HepG2 (cell line): ENCODE measurements around the gene FAF2. TPM values are rescaled to one million over a fixed set of nuclear protein-coding genes. Genes with fewer than 3 reads are reported as not detected.

Experiments
- CBFB ChIP-seq: sonication (generic); formaldehyde crosslinking; IDR thresholded peaks from 2 replicates; pipeline ENCODE4 v1.4.0; 2020; ENCODE audit warnings: missing genetic modification reagents
- CHD4 ChIP-seq: fragments of 200-600 bp; sonication (generic); IDR thresholded peaks from 2 replicates; pipeline ENCODE4 v1.7.0; 2017; ENCODE audit warnings: mild to moderate bottlenecking, low read length, borderline replicate concordance
- HBP1 ChIP-seq: IDR thresholded peaks from 2 replicates; pipeline ENCODE4 v1.6.1; 2016; ENCODE audit warnings: low read depth, control low read depth
- HNRNPH1 ChIP-seq: fragments of 200-400 bp; formaldehyde crosslinking; optimal IDR thresholded peaks from 2 replicates; pipeline ENCODE3; 2017; ENCODE audit warnings: mild to moderate bottlenecking, low read depth, low read length
- HOXA7 ChIP-seq: sonication (generic); formaldehyde crosslinking; IDR thresholded peaks from 2 replicates; pipeline ENCODE4 v1.8.1; 2022; ENCODE audit warnings: mild to moderate bottlenecking, missing genetic modification reagents, moderate library complexity
- IKZF4 ChIP-seq: sonication (generic); formaldehyde crosslinking; IDR thresholded peaks from 2 replicates; pipeline ENCODE4 v1.5.1; 2020; ENCODE audit warnings: borderline replicate concordance, mild to moderate bottlenecking, low read depth, missing genetic modification reagents; ENCODE audit errors: not compliant biosample characterization
- MED13 ChIP-seq: sonication (generic); formaldehyde crosslinking; IDR thresholded peaks from 2 replicates; pipeline ENCODE4 v1.5.0; 2020; ENCODE audit warnings: missing genetic modification reagents
- RBAK ChIP-seq: sonication (generic); formaldehyde crosslinking; IDR thresholded peaks from 2 replicates; pipeline ENCODE4 v1.5.1; 2020; ENCODE audit warnings: mild to moderate bottlenecking, missing genetic modification reagents
- RBM39 ChIP-seq: fragments of 200-400 bp; formaldehyde crosslinking; IDR thresholded peaks from one replicate; pipeline ENCODE4 v1.6.1; 2018; ENCODE audit warnings: antibody characterized with exemption, mild to moderate bottlenecking, low read depth, low read length; ENCODE audit not compliant: poor library complexity, severe bottlenecking
- SATB2 ChIP-seq: sonication (generic); formaldehyde crosslinking; IDR thresholded peaks from 2 replicates; pipeline ENCODE4 v1.5.0; 2020; ENCODE audit warnings: missing genetic modification reagents
- STAG1 ChIP-seq: sonication (generic); formaldehyde crosslinking; IDR thresholded peaks from 2 replicates; pipeline ENCODE4 v1.4.0; 2020; ENCODE audit warnings: missing genetic modification reagents
- YEATS4 ChIP-seq: sonication (generic); formaldehyde crosslinking; IDR thresholded peaks from 2 replicates; pipeline ENCODE4 v1.4.0; 2020; ENCODE audit warnings: missing genetic modification reagents, borderline replicate concordance
- ZBTB20 ChIP-seq: sonication (generic); formaldehyde crosslinking; IDR thresholded peaks from 2 replicates; pipeline ENCODE4 v1.8.1; 2023; ENCODE audit warnings: missing genetic modification reagents, low read depth, mild to moderate bottlenecking, borderline replicate concordance
- ZFP91 ChIP-seq: sonication (generic); formaldehyde crosslinking; IDR thresholded peaks from 2 replicates; pipeline ENCODE4 v1.9.0; 2022; ENCODE audit warnings: missing genetic modification reagents, mild to moderate bottlenecking, borderline replicate concordance
- ZKSCAN8 ChIP-seq: IDR thresholded peaks from 2 replicates; pipeline ENCODE4 v1.6.1; 2016; ENCODE audit warnings: borderline replicate concordance, missing genetic modification reagents, missing compliant biosample characterization
- ZNF367 ChIP-seq: sonication (generic); formaldehyde crosslinking; IDR thresholded peaks from 2 replicates; pipeline ENCODE4 v1.4.0; 2020; ENCODE audit warnings: missing genetic modification reagents, borderline replicate concordance
- ZNF530 ChIP-seq: sonication (generic); formaldehyde crosslinking; IDR thresholded peaks from 2 replicates; pipeline ENCODE4 v1.5.0; 2020; ENCODE audit warnings: low read depth, mild to moderate bottlenecking, missing genetic modification reagents
- ZNF777 ChIP-seq: sonication (generic); formaldehyde crosslinking; IDR thresholded peaks from 2 replicates; pipeline ENCODE4 v1.4.0; 2020; ENCODE audit warnings: missing genetic modification reagents
- polyA plus RNA-seq, 8 experiments: library from polyadenylated mRNA; depleted of rRNA in 3 of 8; stranded (reverse) in 7 of 8; unstranded in 1 of 8; fragments of >200 nt; fragmentation: Illumina TruSeq in 4 of 8; extraction: Trizol in 4 of 8; gene quantifications; 2 replicates each; pipeline versions ENCODE4 v1.2.1 to v1.2.3, GENCODE V29; 2011 to 2016; ENCODE audit warnings: low read depth in 4 of 8, missing spikeins in 1 of 8, mixed read lengths in 1 of 8; ENCODE audit not compliant: insufficient read depth in 1 of 8
- total RNA-seq, 5 experiments: library from RNA; depleted of rRNA; stranded (reverse); fragments of >200 nt; fragmentation: Illumina TruSeq; extraction: Trizol; gene quantifications; 2 replicates each; pipeline ENCODE4 v1.2.3, GENCODE V29; 2016; ENCODE audit warnings: low read depth in 1 of 5
- TF ChIP-seq, protein P1 (sequence below): sonication (generic); formaldehyde crosslinking; conservative IDR thresholded peaks from 2 replicates; pipeline ENCODE4 v1.4.0; 2020; ENCODE audit warnings: mild to moderate bottlenecking, missing genetic modification reagents, moderate library complexity
- TF ChIP-seq, protein P2 (sequence below): sonication (generic); formaldehyde crosslinking; IDR thresholded peaks from 2 replicates; pipeline ENCODE4 v1.4.0; 2020; ENCODE audit warnings: mild to moderate bottlenecking, missing genetic modification reagents
- TF ChIP-seq, protein P3 (sequence below): sonication (generic); IDR thresholded peaks from 2 replicates; pipeline ENCODE4 v1.6.1; 2016; ENCODE audit warnings: low read depth, borderline replicate concordance

The FAF2 gene
- total and polyA plus RNA-seq, 2 of the 13 experiments (the other 11 are each of a cell fraction or from before 2014, with no cell fraction given) = 27.8 to 34.3 TPM

DNA sequence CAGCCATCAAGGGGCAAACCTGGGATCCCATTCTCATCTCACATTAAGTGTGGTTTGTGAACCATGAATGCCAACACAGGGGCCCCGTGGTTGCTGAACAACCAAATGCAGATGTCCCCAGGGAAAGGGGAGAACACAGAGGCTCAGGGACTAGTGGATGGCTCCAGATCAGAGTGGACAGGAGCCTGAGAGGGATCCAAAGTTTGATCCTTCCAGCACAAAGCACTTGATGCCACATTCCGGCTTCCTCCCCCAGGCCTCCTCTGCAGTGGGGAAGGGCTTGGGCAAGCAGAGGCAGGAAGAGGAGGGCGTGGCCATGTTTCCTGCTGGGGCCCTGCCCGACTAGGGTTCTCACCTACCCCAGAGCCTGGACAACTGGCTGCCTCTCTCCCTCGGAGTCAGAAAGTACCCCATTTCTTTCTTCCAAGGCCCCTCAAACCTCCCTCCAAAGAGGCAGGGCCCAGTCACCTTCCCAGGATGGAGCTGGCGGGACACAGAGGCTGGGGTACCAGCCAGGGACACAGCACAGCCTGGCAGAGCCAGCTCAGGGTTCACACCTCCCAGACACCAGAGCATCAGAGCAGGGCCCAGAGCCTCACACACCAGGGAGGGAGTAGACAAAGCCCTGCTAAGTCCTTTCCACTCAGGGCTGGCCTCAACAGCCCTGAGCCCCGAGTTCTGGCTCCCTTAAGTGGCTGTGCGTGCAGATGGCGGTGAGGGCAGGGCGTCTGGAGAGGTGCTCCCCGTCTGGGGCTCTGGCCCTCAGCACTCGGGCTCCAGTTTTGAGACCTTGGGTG is 93.4 kb downstream of the FAF2 start (continued):
- TF ChIP-seq, protein P1, sequence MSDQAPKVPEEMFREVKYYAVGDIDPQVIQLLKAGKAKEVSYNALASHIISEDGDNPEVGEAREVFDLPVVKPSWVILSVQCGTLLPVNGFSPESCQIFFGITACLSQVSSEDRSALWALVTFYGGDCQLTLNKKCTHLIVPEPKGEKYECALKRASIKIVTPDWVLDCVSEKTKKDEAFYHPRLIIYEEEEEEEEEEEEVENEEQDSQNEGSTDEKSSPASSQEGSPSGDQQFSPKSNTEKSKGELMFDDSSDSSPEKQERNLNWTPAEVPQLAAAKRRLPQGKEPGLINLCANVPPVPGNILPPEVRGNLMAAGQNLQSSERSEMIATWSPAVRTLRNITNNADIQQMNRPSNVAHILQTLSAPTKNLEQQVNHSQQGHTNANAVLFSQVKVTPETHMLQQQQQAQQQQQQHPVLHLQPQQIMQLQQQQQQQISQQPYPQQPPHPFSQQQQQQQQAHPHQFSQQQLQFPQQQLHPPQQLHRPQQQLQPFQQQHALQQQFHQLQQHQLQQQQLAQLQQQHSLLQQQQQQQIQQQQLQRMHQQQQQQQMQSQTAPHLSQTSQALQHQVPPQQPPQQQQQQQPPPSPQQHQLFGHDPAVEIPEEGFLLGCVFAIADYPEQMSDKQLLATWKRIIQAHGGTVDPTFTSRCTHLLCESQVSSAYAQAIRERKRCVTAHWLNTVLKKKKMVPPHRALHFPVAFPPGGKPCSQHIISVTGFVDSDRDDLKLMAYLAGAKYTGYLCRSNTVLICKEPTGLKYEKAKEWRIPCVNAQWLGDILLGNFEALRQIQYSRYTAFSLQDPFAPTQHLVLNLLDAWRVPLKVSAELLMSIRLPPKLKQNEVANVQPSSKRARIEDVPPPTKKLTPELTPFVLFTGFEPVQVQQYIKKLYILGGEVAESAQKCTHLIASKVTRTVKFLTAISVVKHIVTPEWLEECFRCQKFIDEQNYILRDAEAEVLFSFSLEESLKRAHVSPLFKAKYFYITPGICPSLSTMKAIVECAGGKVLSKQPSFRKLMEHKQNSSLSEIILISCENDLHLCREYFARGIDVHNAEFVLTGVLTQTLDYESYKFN (CRISPR knock-in tag) = 0 out of 2 replicates have a peak, but pooled peaks have one; percentile 18
- TF ChIP-seq RBAK (CRISPR knock-in tag) = no peak
- TF ChIP-seq HNRNPH1 = no peak
- no peak for TF ChIP-seq CHD4
- 0 out of 2 replicates have a peak, but pooled peaks have one; percentile 49 for TF ChIP-seq ZFP91 (CRISPR knock-in tag)
- no peak for TF ChIP-seq ZBTB20 (CRISPR knock-in tag)
- TF ChIP-seq HOXA7 (CRISPR knock-in tag) = no peak
- no peak for TF ChIP-seq ZKSCAN8
- TF ChIP-seq ZNF367 (CRISPR knock-in tag) = no peak; the same call in 1 of the 2 replicates
- TF ChIP-seq HBP1 = 0 out of 2 replicates have a peak, but pooled peaks have one; percentile 16
- no peak for TF ChIP-seq SATB2 (CRISPR knock-in tag)
- no peak for TF ChIP-seq STAG1 (CRISPR knock-in tag)
- TF ChIP-seq CBFB (CRISPR knock-in tag) = no peak
- TF ChIP-seq IKZF4 = no peak
- peak; percentile 27; the same call in 1 of the 2 replicates for TF ChIP-seq YEATS4 (CRISPR knock-in tag)
- TF ChIP-seq ZNF777 (CRISPR knock-in tag) = 0 out of 2 replicates have a peak, but pooled peaks have one; percentile 57
- TF ChIP-seq RBM39 = no peak
- TF ChIP-seq, protein P2, sequence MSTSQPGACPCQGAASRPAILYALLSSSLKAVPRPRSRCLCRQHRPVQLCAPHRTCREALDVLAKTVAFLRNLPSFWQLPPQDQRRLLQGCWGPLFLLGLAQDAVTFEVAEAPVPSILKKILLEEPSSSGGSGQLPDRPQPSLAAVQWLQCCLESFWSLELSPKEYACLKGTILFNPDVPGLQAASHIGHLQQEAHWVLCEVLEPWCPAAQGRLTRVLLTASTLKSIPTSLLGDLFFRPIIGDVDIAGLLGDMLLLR = no peak
- no peak for TF ChIP-seq ZNF530
- TF ChIP-seq MED13 (CRISPR knock-in tag) = no peak
- TF ChIP-seq, protein P3, sequence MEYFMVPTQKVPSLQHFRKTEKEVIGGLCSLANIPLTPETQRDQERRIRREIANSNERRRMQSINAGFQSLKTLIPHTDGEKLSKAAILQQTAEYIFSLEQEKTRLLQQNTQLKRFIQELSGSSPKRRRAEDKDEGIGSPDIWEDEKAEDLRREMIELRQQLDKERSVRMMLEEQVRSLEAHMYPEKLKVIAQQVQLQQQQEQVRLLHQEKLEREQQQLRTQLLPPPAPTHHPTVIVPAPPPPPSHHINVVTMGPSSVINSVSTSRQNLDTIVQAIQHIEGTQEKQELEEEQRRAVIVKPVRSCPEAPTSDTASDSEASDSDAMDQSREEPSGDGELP = no peak
